ENCODE data around the gene XCL2. TPM values are rescaled to one million over a fixed set of nuclear protein-coding genes. Genes with fewer than 3 reads are reported as not detected.

Gene XCL2
- total and polyA plus RNA-seq, 7 donors, result 1.4 to 1.9 TPM; not detected in 5

DNA sequence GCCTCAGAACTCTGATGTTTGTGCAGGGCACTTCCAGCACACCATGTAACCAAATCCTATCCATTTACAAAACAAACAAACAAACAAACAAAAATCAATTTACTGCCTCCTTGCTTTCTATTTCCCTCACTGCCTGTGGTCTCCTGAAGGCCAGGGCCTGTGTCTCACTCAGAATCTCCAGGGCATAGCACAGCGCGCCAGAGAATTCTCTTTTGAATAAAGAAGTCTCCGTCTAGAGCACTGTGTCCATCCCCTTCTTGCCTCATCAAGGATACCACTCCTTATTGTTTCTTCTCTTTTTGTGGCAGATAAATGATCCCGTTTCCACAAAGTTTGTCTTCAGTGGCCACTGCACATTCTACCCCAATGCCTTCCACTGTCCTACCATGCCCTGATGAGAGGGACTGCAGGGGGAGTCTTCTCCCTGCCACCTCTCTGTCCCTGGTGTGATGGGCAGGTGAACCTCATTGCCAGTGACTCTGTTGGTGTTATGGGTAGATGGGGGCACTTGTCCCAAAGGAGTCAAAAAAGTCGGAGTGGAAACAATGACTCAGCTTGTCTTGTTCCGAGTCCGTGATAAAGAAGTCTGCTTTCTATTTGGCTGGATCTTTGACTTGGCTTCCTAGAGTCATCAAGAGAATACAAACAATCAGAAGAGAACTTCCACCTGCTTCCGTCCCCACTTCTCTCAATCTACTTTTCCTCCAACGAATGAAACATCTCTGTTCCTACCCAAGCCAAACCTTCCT lies 30.0 kb downstream of the XCL2 start:
- 72 to 80% methylated on average over 9 of the region's 9 CpGs for WGBS, 2 donors
- Histone ChIP-seq H3K4me3 (no peak overlapping the region), H3K27me3 (no peaks in the 10 kb centered on the region), H3K36me3 (no peaks in the 10 kb centered on the region), H3K4me1 (peaks cover 0 to 37% (median 30%) of the 10 kb centered on the region in 4 donors), H3K27ac (peak overlapping the region in 3 of 4 donors; percentile 29 to 54 (median 31)), H3K9me3 (no peaks in the 10 kb centered on the region)
- TF ChIP-seq POLR2AphosphoS5 (IDR thresholded peaks at IDR 0.05), result peak; percentile 26 to 53 (median 45)
- no peak for TF ChIP-seq EP300 (IDR thresholded peaks at IDR 0.05)
- no peak for TF ChIP-seq POLR2A (IDR thresholded peaks at IDR 0.05)
- intact Hi-C loops (cut with DNase I), result no loop called here
- DNase-seq, result no peak

DNA sequence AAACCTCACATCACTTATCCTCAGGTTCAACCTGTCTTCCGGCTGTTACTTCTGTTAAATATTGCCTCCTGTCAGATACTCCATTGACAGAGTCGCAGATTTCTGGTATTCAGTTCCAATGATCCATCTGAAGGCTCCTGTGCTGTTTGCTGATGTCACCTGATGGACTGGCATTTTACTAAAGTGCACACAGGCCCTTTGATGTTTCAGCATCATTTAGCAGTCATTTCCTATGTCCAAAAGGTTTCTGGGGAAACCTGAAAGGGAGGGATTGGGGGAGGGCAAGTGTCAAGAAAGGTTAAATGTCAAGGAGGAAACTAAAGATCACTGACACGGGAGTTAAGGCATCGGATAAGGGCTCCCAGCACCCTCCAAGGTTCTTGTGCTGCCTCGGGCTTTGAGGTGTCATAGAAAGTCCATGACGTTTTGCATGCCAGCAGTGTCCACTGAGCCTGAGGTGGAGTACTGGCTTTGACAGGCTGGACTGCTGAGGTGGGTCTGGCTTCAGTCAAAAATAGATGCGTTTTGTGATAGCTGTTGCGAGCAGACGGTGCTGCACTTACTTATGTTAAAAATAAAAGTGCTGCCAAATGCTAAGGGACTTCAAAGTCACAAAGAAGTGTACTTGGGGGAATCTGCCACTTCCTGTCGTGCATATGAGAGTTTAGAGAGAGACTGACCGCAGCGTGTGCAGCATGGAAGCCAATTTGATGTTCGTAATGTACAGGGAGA lies 30.8 kb downstream of the XCL2 start:
- no peak for DNase-seq
- H3K4me1 ChIP-seq, result peaks cover 0 to 36% (median 30%) of the 10 kb centered on the region in 4 donors
- no peak overlapping the region for H3K4me3 ChIP-seq
- no peaks in the 10 kb centered on the region for H3K27me3 ChIP-seq
- peak overlapping the region in 2 of 4 donors; percentile 31 to 54 for H3K27ac ChIP-seq
- TF ChIP-seq, protein P1, sequence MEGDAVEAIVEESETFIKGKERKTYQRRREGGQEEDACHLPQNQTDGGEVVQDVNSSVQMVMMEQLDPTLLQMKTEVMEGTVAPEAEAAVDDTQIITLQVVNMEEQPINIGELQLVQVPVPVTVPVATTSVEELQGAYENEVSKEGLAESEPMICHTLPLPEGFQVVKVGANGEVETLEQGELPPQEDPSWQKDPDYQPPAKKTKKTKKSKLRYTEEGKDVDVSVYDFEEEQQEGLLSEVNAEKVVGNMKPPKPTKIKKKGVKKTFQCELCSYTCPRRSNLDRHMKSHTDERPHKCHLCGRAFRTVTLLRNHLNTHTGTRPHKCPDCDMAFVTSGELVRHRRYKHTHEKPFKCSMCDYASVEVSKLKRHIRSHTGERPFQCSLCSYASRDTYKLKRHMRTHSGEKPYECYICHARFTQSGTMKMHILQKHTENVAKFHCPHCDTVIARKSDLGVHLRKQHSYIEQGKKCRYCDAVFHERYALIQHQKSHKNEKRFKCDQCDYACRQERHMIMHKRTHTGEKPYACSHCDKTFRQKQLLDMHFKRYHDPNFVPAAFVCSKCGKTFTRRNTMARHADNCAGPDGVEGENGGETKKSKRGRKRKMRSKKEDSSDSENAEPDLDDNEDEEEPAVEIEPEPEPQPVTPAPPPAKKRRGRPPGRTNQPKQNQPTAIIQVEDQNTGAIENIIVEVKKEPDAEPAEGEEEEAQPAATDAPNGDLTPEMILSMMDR (IDR thresholded peaks at IDR 0.05), result no peak
- TF ChIP-seq POLR2A (IDR thresholded peaks at IDR 0.05), result no peak
- no peak for TF ChIP-seq POLR2AphosphoS5 (IDR thresholded peaks at IDR 0.05)
- TF ChIP-seq EP300 (IDR thresholded peaks at IDR 0.05), result no peak
- WGBS, 2 donors, result 76 to 84% methylated on average over 13 of the region's 13 CpGs
- intact Hi-C loops (cut with DNase I), result no loop called here
- H3K36me3 ChIP-seq, result no peaks in the 10 kb centered on the region
- H3K9me3 ChIP-seq, result no peaks in the 10 kb centered on the region

DNA sequence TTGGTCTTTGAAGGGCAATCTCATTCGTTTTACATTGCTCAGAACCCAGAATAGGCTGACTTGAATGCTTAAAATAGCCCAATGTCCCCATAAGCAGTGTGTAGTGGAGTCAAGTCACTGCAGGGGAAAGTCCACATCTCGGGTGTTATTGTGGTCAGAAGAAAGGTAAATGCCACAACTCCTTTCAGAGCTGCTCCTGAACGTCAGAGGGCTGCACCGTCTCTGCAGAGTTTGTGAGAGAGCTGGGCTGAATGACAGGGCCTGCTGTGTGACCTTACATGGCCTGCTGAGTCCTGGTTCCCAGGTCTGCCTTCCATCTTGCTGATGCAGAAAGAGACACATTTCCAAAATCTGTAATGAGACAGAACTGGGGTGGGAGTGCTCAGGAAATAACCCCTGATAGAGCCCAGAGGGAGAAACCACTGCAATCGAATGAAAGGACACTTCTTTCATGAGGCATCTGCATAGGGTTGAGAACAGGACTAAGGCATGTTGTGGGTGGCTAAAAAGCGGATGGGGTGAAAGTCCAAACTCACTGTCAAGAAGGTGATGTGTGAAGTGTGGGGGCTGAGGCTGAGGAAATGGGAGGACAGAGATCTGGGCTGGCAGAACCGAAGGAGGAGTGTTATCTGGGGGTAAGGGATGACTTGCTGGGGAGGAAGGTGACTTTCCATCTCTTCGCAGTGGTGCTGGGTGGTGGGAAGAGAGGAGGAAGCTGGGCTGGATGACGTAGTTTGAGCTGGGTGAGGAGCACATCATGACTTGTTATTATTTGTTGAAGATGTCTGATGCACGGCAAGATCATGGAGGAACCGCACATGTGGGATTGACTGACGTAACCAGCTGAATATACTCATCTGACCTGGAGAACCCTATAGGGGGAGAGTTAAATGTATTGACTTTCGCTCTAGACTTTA lies 33.7 kb downstream of the XCL2 start:
- TF ChIP-seq POLR2AphosphoS5 (IDR thresholded peaks at IDR 0.05), result peak in 2 of 4 donors; percentile 24 to 27
- TF ChIP-seq, protein P1 (IDR thresholded peaks at IDR 0.05), result no peak
- TF ChIP-seq EP300 (IDR thresholded peaks at IDR 0.05), result no peak
- TF ChIP-seq POLR2A (IDR thresholded peaks at IDR 0.05), result no peak
- peaks cover 0 to 63% (median 44%) of the 10 kb centered on the region in 4 donors for H3K4me1 ChIP-seq
- H3K9me3 ChIP-seq, result no peaks in the 10 kb centered on the region
- peak overlapping the region in 1 of 4 donors; percentile 30 for H3K27ac ChIP-seq
- no peak overlapping the region for H3K4me3 ChIP-seq
- intact Hi-C loops (cut with DNase I), result no loop called here
- no peaks in the 10 kb centered on the region for H3K27me3 ChIP-seq
- no peak for DNase-seq
- H3K36me3 ChIP-seq, result no peaks in the 10 kb centered on the region
- 86 to 91% methylated on average over 13 of the region's 13 CpGs for WGBS, 2 donors

DNA sequence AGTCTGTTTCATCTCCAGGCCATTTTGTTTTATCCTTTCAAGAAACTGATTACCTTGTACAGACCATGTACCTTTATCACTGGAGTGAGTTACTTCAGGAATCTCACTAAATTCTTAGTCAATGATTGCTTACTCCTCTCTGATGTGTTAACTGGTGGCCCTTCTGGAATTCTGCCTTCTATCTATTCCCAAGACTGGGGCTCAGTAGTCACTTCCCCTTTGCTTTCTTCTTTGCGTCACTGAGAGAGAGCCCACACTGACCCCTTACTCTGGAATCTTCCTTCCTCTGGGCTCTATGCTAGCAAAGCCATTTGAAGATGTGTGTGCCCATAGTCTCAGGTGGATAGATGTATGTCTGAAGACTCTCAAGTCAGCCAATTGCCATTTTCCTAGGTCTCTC lies 34.6 kb downstream of the XCL2 start:
- Histone ChIP-seq H3K4me1 (peaks cover 0 to 62% (median 45%) of the 10 kb centered on the region in 4 donors), H3K27ac (peak overlapping the region in 1 of 4 donors; percentile 30), H3K27me3 (no peaks in the 10 kb centered on the region), H3K36me3 (no peaks in the 10 kb centered on the region), H3K9me3 (no peaks in the 10 kb centered on the region), H3K4me3 (no peak overlapping the region)
- WGBS, 2 donors, result 91 to 93% methylated on average over 1 of the region's 1 CpG
- TF ChIP-seq, protein P1 (IDR thresholded peaks at IDR 0.05), result no peak
- TF ChIP-seq POLR2AphosphoS5 (IDR thresholded peaks at IDR 0.05), result no peak
- no peak for DNase-seq
- intact Hi-C loops (cut with DNase I), result no loop called here

All from sigmoid colon (tissue), 7 donors.